Activated T-helper 2 cell treated with anti-CD3 and anti-CD28 coated beads, Interferon-gamma antibody, Interleukin-2, Interleukin-4, amounts not matched to agents 10 μg/mL and 5 μg/mL and 100 μg/mL, durations not matched to agents 14 hours and 24 hours and 36 hours (primary cell): ENCODE measurements around the gene CLCN7. TPM values are rescaled to one million over a fixed set of nuclear protein-coding genes. Genes with fewer than 3 reads are reported as not detected.

Source experiments
- DNase-seq: peaks from one replicate; pipeline ENCODE4 v3.0.0; 2021; ENCODE audit warnings: low spot score
- H3K27ac Mint-ChIP-seq: one replicate; pipeline ENCODE4 v1.8.0; 2021; ENCODE audit warnings: mixed read lengths
- H3K27me3 Mint-ChIP-seq: one replicate; pipeline ENCODE4 v1.8.0; 2021; ENCODE audit warnings: low read depth, mixed read lengths
- H3K36me3 Mint-ChIP-seq: one replicate; pipeline ENCODE4 v1.8.0; 2021; ENCODE audit warnings: low read depth, mixed read lengths
- H3K4me1 Mint-ChIP-seq: one replicate; pipeline ENCODE4 v1.8.0; 2021; ENCODE audit warnings: low read depth, mixed read lengths
- H3K4me3 Mint-ChIP-seq: one replicate; pipeline ENCODE4 v1.8.0; 2021; ENCODE audit warnings: low read depth, mild to moderate bottlenecking, moderate library complexity, mixed read lengths
- H3K9me3 Mint-ChIP-seq: one replicate; pipeline ENCODE4 v1.8.0; 2021; ENCODE audit warnings: mixed read lengths
- intact Hi-C: fragments of 100-400 bp; cut with micrococcal nuclease; formaldehyde crosslinking; loops from one replicate; pipeline ENCODE4 v1.15.1; 2023
- total RNA-seq: library from RNA; stranded (reverse); gene quantifications from 2 replicates; pipeline ENCODE4 v1.2.3, GENCODE V29; 2022

Gene CLCN7
- total RNA-seq, 1 donor from 2014 or later: 54.3 TPM

- Mint-ChIP-seq H3K36me3 (peaks cover 18% of the 10 kb centered on the region), H3K9me3 (no peaks in the 10 kb centered on the region), H3K4me3 (no peak overlapping the region), H3K27me3 (no peaks in the 10 kb centered on the region), H3K27ac (no peak overlapping the region), H3K4me1 (no peaks in the 10 kb centered on the region)
- no peak for DNase-seq
- intact Hi-C loops: no loop called here
Measured at GRCh38 chr16:1508494-1509187, 33.8 kb upstream of the CLCN7 start.

- H3K36me3 Mint-ChIP-seq: peaks cover 20% of the 10 kb centered on the region
- DNase-seq: no peak
- no peak overlapping the region for H3K4me3 Mint-ChIP-seq
- no peaks in the 10 kb centered on the region for H3K9me3 Mint-ChIP-seq
- no peaks in the 10 kb centered on the region for H3K4me1 Mint-ChIP-seq
- no peak overlapping the region for H3K27ac Mint-ChIP-seq
- intact Hi-C loops: no loop called here
- no peaks in the 10 kb centered on the region for H3K27me3 Mint-ChIP-seq
Measured at GRCh38 chr16:1506494-1507213, 31.8 kb upstream of the CLCN7 start.

- no peak for DNase-seq
- intact Hi-C loops: no loop called here
- peaks cover 19% of the 10 kb centered on the region for H3K36me3 Mint-ChIP-seq
- no peaks in the 10 kb centered on the region for H3K9me3 Mint-ChIP-seq
- no peak overlapping the region for H3K27ac Mint-ChIP-seq
- H3K4me3 Mint-ChIP-seq: no peak overlapping the region
- no peaks in the 10 kb centered on the region for H3K4me1 Mint-ChIP-seq
- H3K27me3 Mint-ChIP-seq: no peaks in the 10 kb centered on the region
Measured at GRCh38 chr16:1505912-1506311, 31.1 kb upstream of the CLCN7 start.

GRCh38 chr16:1505073-1505844, 30.4 kb upstream of the CLCN7 start:
- no peak overlapping the region for H3K4me3 Mint-ChIP-seq
- H3K27me3 Mint-ChIP-seq: no peaks in the 10 kb centered on the region
- no peak for DNase-seq
- intact Hi-C loops: no loop called here
- H3K9me3 Mint-ChIP-seq: no peaks in the 10 kb centered on the region
- H3K36me3 Mint-ChIP-seq: peaks cover 19% of the 10 kb centered on the region
- H3K27ac Mint-ChIP-seq: no peak overlapping the region
- H3K4me1 Mint-ChIP-seq: no peaks in the 10 kb centered on the region

GRCh38 chr16:1503110-1503955, 28.5 kb upstream of the CLCN7 start:
- intact Hi-C loops: no loop called here
- no peaks in the 10 kb centered on the region for H3K27me3 Mint-ChIP-seq

GRCh38 chr16:1502092-1503004, 27.5 kb upstream of the CLCN7 start:
- peaks cover 23% of the 10 kb centered on the region for H3K36me3 Mint-ChIP-seq
- intact Hi-C loops: no loop called here
- DNase-seq: no peak
- no peaks in the 10 kb centered on the region for H3K27me3 Mint-ChIP-seq
- no peaks in the 10 kb centered on the region for H3K9me3 Mint-ChIP-seq
- no peak overlapping the region for H3K4me3 Mint-ChIP-seq
- no peak overlapping the region for H3K27ac Mint-ChIP-seq
- no peaks in the 10 kb centered on the region for H3K4me1 Mint-ChIP-seq

More at GRCh38 chr16:1503110-1503955, 28.5 kb upstream of the CLCN7 start:
- no peak overlapping the region for H3K27ac Mint-ChIP-seq
- H3K9me3 Mint-ChIP-seq: no peaks in the 10 kb centered on the region
- DNase-seq: no peak
- H3K4me3 Mint-ChIP-seq: no peak overlapping the region
- peaks cover 19% of the 10 kb centered on the region for H3K36me3 Mint-ChIP-seq
- no peaks in the 10 kb centered on the region for H3K4me1 Mint-ChIP-seq

- no peaks in the 10 kb centered on the region for H3K9me3 Mint-ChIP-seq
- no peaks in the 10 kb centered on the region for H3K27me3 Mint-ChIP-seq
- peaks cover 25% of the 10 kb centered on the region for H3K36me3 Mint-ChIP-seq
- H3K4me1 Mint-ChIP-seq: no peaks in the 10 kb centered on the region
- intact Hi-C loops: no loop called here
- DNase-seq: no peak
- H3K27ac Mint-ChIP-seq: no peak overlapping the region
- H3K4me3 Mint-ChIP-seq: no peak overlapping the region
Measured at GRCh38 chr16:1501630-1502029, 26.8 kb upstream of the CLCN7 start.

GRCh38 chr16:1500465-1501150, 25.8 kb upstream of the CLCN7 start:
- peaks cover 28% of the 10 kb centered on the region for H3K36me3 Mint-ChIP-seq
- intact Hi-C loops: no loop called here
- DNase-seq: no peak
- H3K4me3 Mint-ChIP-seq: no peak overlapping the region
- H3K9me3 Mint-ChIP-seq: no peaks in the 10 kb centered on the region
- H3K27me3 Mint-ChIP-seq: no peaks in the 10 kb centered on the region
- no peak overlapping the region for H3K27ac Mint-ChIP-seq
- H3K4me1 Mint-ChIP-seq: no peaks in the 10 kb centered on the region

GRCh38 chr16:1499756-1500464, 25.1 kb upstream of the CLCN7 start:
- DNase-seq: no peak
- no peaks in the 10 kb centered on the region for H3K4me1 Mint-ChIP-seq
- no peaks in the 10 kb centered on the region for H3K27me3 Mint-ChIP-seq
- intact Hi-C loops: no loop called here
- H3K9me3 Mint-ChIP-seq: no peaks in the 10 kb centered on the region
- no peak overlapping the region for H3K4me3 Mint-ChIP-seq
- H3K36me3 Mint-ChIP-seq: peaks cover 28% of the 10 kb centered on the region
- H3K27ac Mint-ChIP-seq: no peak overlapping the region

- no peaks in the 10 kb centered on the region for H3K27me3 Mint-ChIP-seq
- DNase-seq: no peak
- H3K27ac Mint-ChIP-seq: no peak overlapping the region
- H3K9me3 Mint-ChIP-seq: no peaks in the 10 kb centered on the region
- peaks cover 28% of the 10 kb centered on the region for H3K36me3 Mint-ChIP-seq
- no peak overlapping the region for H3K4me3 Mint-ChIP-seq
- intact Hi-C loops: no loop called here
- peaks cover 2% of the 10 kb centered on the region for H3K4me1 Mint-ChIP-seq
Measured at GRCh38 chr16:1498899-1499676, 24.3 kb upstream of the CLCN7 start.
